ENCODE data around the gene CIT.

DNA sequence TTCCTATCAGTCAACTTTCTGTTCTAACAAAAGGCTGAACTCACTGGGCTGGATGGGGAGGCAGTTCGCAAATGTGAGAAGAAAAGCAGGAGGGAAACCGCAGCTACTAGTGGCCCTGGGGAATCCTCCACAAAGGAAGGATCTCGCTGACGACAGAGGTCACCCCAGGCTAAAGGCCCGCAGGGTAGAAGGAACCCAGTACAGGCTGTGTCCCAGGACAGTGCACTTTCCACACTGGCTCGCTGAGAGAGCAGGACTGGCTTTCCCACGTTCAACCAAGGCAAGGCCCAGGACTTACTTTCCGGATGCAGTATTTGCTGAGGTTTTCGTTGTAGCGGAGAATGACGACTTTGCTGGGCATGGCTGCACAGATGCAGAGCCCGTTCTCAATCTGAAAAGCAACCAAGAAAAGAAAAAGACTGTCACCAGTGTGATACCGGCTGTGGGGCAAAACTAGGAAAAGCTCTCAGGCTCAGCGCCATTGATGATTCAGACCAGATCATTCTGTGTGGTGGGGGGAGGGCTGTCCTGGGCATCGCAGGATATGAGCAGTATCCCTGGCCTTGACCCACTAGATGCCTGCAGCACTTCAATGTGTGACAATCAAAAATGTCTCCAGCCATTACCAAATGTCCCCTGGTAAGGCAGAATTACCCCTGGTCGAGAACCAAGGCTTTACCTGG, 172.9 kb downstream of the CIT start:
- no peak for TF ChIP-seq POLR2A (IDR thresholded peaks at IDR 0.05; ENCODE audit: low read depth, low read length)
- no peak for TF ChIP-seq TAF1 (IDR thresholded peaks at IDR 0.05; ENCODE audit: low read depth, low read length)
- TF ChIP-seq POU2F2 (IDR thresholded peaks at IDR 0.05; ENCODE audit: low read depth, low read length) = no peak

Data from GM12891 (cell line).